ENCODE data around the gene STAT1.

Gene STAT1

GRCh38 chr2:190953257-190953656 is 60.7 kb downstream of the STAT1 start (continued):
- no peak for TF ChIP-seq PRDM2 (tag by site-specific recombination; IDR thresholded peaks at IDR 0.05; ENCODE audit: borderline replicate concordance)
- TF ChIP-seq ZNF223 (tag by site-specific recombination; IDR thresholded peaks at IDR 0.05) = no peak
- TF ChIP-seq YY1 (tag by site-specific recombination; IDR thresholded peaks at IDR 0.05) = no peak
- TF ChIP-seq ZBTB7A (tag by site-specific recombination; IDR thresholded peaks at IDR 0.05; ENCODE audit: low read depth) = no peak
- TF ChIP-seq ZNF776 (tag by site-specific recombination; IDR thresholded peaks at IDR 0.05; ENCODE audit: borderline replicate concordance) = no peak
- no peak for TF ChIP-seq ZBTB26 (tag by site-specific recombination; optimal IDR thresholded peaks at IDR 0.05)
- TF ChIP-seq ZBTB11 (tag by site-specific recombination; conservative IDR thresholded peaks at IDR 0.05; ENCODE audit: low read depth) = no peak
- TF ChIP-seq ZNF146 (tag by site-specific recombination; IDR thresholded peaks at IDR 0.05) = no peak
- no peak for TF ChIP-seq SP3 (tag by site-specific recombination; IDR thresholded peaks at IDR 0.05)
- TF ChIP-seq ZSCAN18 (tag by site-specific recombination; IDR thresholded peaks at IDR 0.05) = no peak
- no peak for TF ChIP-seq ZNF560 (tag by site-specific recombination; IDR thresholded peaks at IDR 0.05; ENCODE audit: borderline replicate concordance)
- no peak for TF ChIP-seq MYNN (tag by site-specific recombination; IDR thresholded peaks at IDR 0.05; ENCODE audit: borderline replicate concordance)
- no peak for TF ChIP-seq ZNF214 (tag by site-specific recombination; IDR thresholded peaks at IDR 0.05; ENCODE audit: borderline replicate concordance)
- TF ChIP-seq AEBP2 (tag by site-specific recombination; IDR thresholded peaks at IDR 0.05; ENCODE audit: borderline replicate concordance) = no peak
- TF ChIP-seq GLIS2 (tag by site-specific recombination; IDR thresholded peaks at IDR 0.05) = no peak

Measured in HEK293 (cell line).